ENCODE measurements around the gene HIVEP3.

The HIVEP3 gene

GRCh38 chr1:41653574-41653973 is 265.1 kb downstream of the HIVEP3 start:
- no peak for DNase-seq (ENCODE audit: low read depth)
- no peak overlapping the region for H3K4me3 ChIP-seq (ENCODE audit: low read depth, low read length)
- no peak for TF ChIP-seq CTCF (IDR thresholded peaks at IDR 0.05; ENCODE audit: insufficient read depth, low read depth, low read length, missing control alignments)

- no peak for TF ChIP-seq CTCF (IDR thresholded peaks at IDR 0.05; ENCODE audit: insufficient read depth, low read depth, low read length, missing control alignments)
- DNase-seq (ENCODE audit: low read depth), result no peak
- H3K4me3 ChIP-seq (ENCODE audit: low read depth, low read length), result no peak overlapping the region
Measured at GRCh38 chr1:41652384-41653265, 266.1 kb downstream of the HIVEP3 start.

- no peak for TF ChIP-seq CTCF (IDR thresholded peaks at IDR 0.05; ENCODE audit: insufficient read depth, low read depth, low read length, missing control alignments)
- H3K4me3 ChIP-seq (ENCODE audit: low read depth, low read length), result no peak overlapping the region
- DNase-seq (ENCODE audit: low read depth), result no peak
Measured at GRCh38 chr1:41650028-41650880, 268.5 kb downstream of the HIVEP3 start.

- no peak for DNase-seq (ENCODE audit: low read depth)
- TF ChIP-seq CTCF (IDR thresholded peaks at IDR 0.05; ENCODE audit: insufficient read depth, low read depth, low read length, missing control alignments), result no peak
- H3K4me3 ChIP-seq (ENCODE audit: low read depth, low read length), result no peak overlapping the region
Measured at GRCh38 chr1:41649396-41650027, 269.2 kb downstream of the HIVEP3 start.

GRCh38 chr1:41648844-41649243 is 269.9 kb downstream of the HIVEP3 start:
- DNase-seq (ENCODE audit: low read depth), result no peak
- TF ChIP-seq CTCF (IDR thresholded peaks at IDR 0.05; ENCODE audit: insufficient read depth, low read depth, low read length, missing control alignments), result no peak
- H3K4me3 ChIP-seq (ENCODE audit: low read depth, low read length), result no peak overlapping the region

GRCh38 chr1:41648230-41648629 is 270.5 kb downstream of the HIVEP3 start:
- no peak overlapping the region for H3K4me3 ChIP-seq (ENCODE audit: low read depth, low read length)
- no peak for TF ChIP-seq CTCF (IDR thresholded peaks at IDR 0.05; ENCODE audit: insufficient read depth, low read depth, low read length, missing control alignments)
- DNase-seq (ENCODE audit: low read depth), result no peak

Measured in GM12865 (cell line).